HG03378 (cell line): ENCODE results near the gene NT5DC3.

Experiments
- ATAC-seq: cut with Tn5 transposase; IDR thresholded peaks from one replicate; pipeline ENCODE4 v1.9.1; 2021; ENCODE audit warnings: mild to moderate bottlenecking, moderate library complexity; ENCODE audit not compliant: unreplicated experiment

Gene NT5DC3

GRCh38 chr12:103785243-103786031 is 55.6 kb downstream of the NT5DC3 start:
- ATAC-seq, result no peak

- ATAC-seq, result no peak
Observed at GRCh38 chr12:103783744-103784664, 57.0 kb downstream of the NT5DC3 start.

GRCh38 chr12:103782399-103782798 is 58.6 kb downstream of the NT5DC3 start:
- no peak for ATAC-seq

- ATAC-seq, result no peak
Observed at GRCh38 chr12:103780992-103781391, 60.0 kb downstream of the NT5DC3 start.

GRCh38 chr12:103780093-103780440 is 61.0 kb downstream of the NT5DC3 start:
- no peak for ATAC-seq

- ATAC-seq, result no peak
Observed at GRCh38 chr12:103779410-103780092, 61.5 kb downstream of the NT5DC3 start.

- no peak for ATAC-seq
Observed at GRCh38 chr12:103778781-103779180, 62.3 kb downstream of the NT5DC3 start.

GRCh38 chr12:103774977-103775560 is 66.0 kb downstream of the NT5DC3 start:
- ATAC-seq, result no peak

GRCh38 chr12:103773109-103773910 is 67.7 kb downstream of the NT5DC3 start:
- ATAC-seq, result no peak

GRCh38 chr12:103772367-103773108 is 68.5 kb downstream of the NT5DC3 start:
- ATAC-seq, result no peak

- ATAC-seq, result no peak
Observed at GRCh38 chr12:103771466-103771865, 69.6 kb downstream of the NT5DC3 start.

GRCh38 chr12:103769240-103769945 is 71.6 kb downstream of the NT5DC3 start:
- ATAC-seq, result no peak

GRCh38 chr12:103768467-103769123 is 72.4 kb downstream of the NT5DC3 start:
- ATAC-seq, result no peak

GRCh38 chr12:103766028-103766427 is 75.0 kb downstream of the NT5DC3 start:
- ATAC-seq, result no peak

- ATAC-seq, result no peak
Observed at GRCh38 chr12:103765322-103765721, 75.7 kb downstream of the NT5DC3 start.

GRCh38 chr12:103762473-103762872 is 78.6 kb downstream of the NT5DC3 start:
- no peak for ATAC-seq

- ATAC-seq, result no peak
Observed at GRCh38 chr12:103758310-103759089, 82.5 kb downstream of the NT5DC3 start.

- ATAC-seq, result no peak
Observed at GRCh38 chr12:103757248-103757647, 83.8 kb downstream of the NT5DC3 start.
